Measurements from ENCODE around the gene B3GALT2.

B3GALT2 gene

DNA sequence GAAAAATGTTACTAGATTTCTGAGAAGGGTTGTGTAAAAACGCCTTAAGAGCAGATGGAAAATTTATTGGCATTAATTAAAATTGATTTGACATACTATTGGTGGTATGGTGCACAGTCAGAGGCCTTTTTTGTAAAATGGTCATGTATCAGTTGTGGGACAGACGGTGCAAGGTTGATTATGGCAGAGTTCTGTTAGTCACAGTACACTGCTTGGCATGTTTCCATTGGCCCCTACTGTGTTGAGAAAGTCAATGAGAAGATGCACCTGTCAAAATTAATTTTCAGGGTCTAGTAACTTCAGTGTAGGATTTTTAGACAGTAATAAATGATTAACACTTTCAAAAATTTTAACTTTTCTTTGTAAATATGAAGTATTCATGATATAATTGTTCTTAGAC, 4.4 kb downstream of the B3GALT2 start:
- no peak for DNase-seq (ENCODE audit: low spot score)

DNA sequence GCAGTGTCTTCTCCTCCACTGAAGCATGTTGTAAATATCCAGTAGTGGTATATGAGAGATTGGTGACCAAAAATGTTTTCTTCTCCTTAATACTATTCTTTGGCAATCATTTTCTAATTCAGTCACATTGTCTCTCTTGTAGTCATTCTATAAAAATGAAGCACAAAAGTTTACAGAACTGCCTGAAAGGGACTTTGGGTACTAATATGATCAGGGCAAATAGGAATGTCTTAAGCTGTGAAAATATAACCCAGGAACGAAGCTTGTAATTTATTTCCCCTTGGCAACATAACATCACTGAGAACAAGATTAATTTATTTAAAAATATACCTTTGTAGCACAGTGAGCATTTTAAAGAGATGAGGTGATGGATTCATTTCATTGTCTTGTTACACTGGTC, 4.9 kb downstream of the B3GALT2 start:
- no peak for DNase-seq (ENCODE audit: low spot score)

GRCh38 chr1:193179094-193179493, 7.3 kb downstream of the B3GALT2 start:
- DNase-seq (ENCODE audit: low spot score), result no peak

DNA sequence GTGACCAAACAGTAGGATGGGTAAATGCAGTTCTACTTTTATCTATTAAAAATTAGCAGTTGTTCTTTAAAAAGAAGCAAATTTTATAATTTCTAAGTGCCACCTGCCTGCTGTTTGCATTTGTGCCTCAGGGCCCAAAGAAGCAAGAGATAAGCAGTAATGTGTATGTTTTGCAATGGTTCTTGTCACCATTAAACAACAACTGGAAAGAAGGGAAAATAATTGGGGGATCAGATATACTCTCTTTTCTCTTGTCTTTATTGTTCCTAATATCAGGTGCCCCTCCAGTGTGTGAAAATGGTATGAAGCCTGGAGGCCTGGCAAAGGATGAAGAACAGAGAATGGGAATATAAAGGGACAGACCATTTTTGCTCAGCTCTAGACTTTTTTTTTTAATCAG, 9.6 kb downstream of the B3GALT2 start:
- no peak for DNase-seq (ENCODE audit: low spot score)

- DNase-seq (ENCODE audit: low spot score), result no peak
These were observed 10.3 kb downstream of the B3GALT2 start for GRCh38 chr1:193176113-193176512.

- DNase-seq (ENCODE audit: low spot score), result no peak
These were observed 29.1 kb downstream of the B3GALT2 start for GRCh38 chr1:193157360-193157759.

- DNase-seq (ENCODE audit: low spot score), result no peak
These were observed 29.6 kb downstream of the B3GALT2 start for GRCh38 chr1:193156822-193157142.

GRCh38 chr1:193156117-193156821, 30.1 kb downstream of the B3GALT2 start:
- DNase-seq (ENCODE audit: low spot score), result no peak

DNA sequence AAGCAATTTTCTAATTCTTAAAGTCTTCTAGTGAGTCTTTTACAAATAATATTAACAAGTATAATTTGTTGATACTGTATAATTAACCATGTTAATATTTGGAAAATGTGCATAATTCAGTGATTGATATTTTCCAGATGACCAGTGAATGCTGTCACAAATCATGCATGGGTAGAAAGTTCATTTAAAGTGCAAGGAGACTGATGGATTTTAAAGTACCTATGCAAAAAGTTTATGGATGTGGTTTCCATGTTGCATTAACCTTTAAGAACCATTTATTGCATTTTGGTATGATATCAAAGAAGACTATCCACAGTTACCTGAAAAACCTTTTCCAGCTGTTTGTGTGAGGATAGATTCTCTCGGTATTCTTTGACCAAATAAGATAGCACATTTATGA, 41.4 kb downstream of the B3GALT2 start:
- DNase-seq (ENCODE audit: low spot score), result no peak

DNA sequence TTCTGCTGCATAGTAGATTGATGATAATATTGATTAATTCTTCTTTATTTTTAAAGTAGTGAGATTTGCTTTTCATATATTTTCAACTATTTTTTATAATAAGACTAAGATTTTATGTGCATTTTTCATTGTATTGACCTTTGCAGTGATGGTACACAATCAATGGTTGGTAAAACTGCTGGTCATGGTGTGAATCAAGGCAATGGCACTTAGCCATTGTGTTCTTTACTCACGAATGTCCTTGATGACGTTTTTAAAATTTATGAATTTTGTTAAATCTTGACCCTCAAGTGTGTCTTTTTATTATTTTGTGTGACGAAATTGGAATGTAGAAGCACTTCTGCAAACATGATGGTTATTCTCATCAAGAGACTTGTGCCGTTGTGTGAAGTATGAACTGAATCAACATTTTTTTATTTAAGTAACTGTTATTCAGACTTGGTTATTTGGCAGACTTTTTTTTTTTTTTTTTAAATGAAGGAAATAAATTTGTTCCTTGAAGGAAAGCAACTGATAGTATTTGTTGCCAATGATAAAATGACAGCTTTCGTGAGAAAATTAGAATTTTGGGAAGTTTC, 42.0 kb downstream of the B3GALT2 start:
- no peak for DNase-seq (ENCODE audit: low spot score)

DNA sequence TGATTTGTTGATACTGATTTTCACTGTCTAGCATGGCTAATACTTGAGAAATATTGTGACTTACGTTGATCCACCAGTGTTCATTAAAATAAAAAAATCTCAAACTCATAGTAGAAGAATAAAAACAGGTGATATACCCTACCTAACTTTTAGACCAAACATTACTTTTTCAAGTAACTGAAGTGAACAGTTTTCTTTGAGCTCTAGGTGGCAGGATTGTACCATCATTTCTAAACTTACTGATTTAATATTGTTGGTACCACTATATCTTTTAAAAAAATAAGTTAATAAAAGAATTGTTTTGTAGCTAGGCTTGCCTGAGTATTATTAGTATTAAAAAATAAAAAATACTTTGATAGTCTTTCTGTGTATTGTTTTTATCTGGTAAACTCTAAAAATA, 43.1 kb downstream of the B3GALT2 start:
- DNase-seq (ENCODE audit: low spot score), result no peak

GRCh38 chr1:193142409-193142808, 44.0 kb downstream of the B3GALT2 start:
- DNase-seq (ENCODE audit: low spot score), result no peak

GRCh38 chr1:193141804-193142203, 44.6 kb downstream of the B3GALT2 start:
- DNase-seq (ENCODE audit: low spot score), result no peak

DNA sequence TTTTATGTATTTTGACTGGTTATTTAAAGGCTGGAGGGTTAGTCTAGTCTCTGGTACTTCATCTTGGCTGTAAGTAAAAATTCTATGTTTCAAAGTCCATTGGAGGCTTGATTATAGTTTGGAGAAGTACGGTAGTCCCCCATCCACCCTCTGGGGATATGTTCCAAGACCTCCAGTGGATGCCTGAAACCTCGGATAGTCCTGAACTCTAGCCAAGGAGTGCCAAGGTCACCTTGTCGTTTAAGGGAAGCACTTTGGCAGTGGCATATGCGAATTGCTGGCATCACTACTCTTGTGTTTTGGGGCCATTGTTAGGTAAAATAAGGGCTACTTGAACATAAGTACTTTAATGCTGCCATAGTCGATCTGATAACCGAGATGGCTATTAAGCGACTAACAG, 46.2 kb downstream of the B3GALT2 start:
- no peak for DNase-seq (ENCODE audit: low spot score)

- DNase-seq (ENCODE audit: low spot score), result no peak
These were observed 55.0 kb downstream of the B3GALT2 start for GRCh38 chr1:193131266-193131860.

Measured in HuH-7.5 (cell line).